Suprapubic skin (tissue), 4 donors: ENCODE measurements around the gene PLXNC1. TPM values are rescaled to one million over a fixed set of nuclear protein-coding genes. Genes with fewer than 3 reads are reported as not detected.
A peak's percentile ranks its signal among the peaks of the same experiment; 100 is the strongest.

Experiments
- DNase-seq, 2 donors: peaks; one replicate each; pipeline ENCODE4 v3.0.0-alpha.2; 2019; ENCODE audit warnings: low spot score in 2 of 2
- H3K27ac ChIP-seq: fragments of 200-600 bp; sonication (generic); one replicate; pipeline ENCODE4 v1.5.1; 2019
- H3K27me3 ChIP-seq: fragments of 200-600 bp; sonication (generic); one replicate; pipeline ENCODE4 v1.5.1; 2019
- H3K36me3 ChIP-seq: fragments of 200-600 bp; sonication (generic); one replicate; pipeline ENCODE4 v1.5.1; 2019
- H3K4me1 ChIP-seq: fragments of 200-600 bp; sonication (generic); one replicate; pipeline ENCODE4 v1.5.1; 2019
- H3K4me3 ChIP-seq: fragments of 200-600 bp; sonication (generic); one replicate; pipeline ENCODE4 v1.5.1; 2019; ENCODE audit warnings: mild to moderate bottlenecking
- H3K9me3 ChIP-seq: fragments of 200-600 bp; sonication (generic); one replicate; pipeline ENCODE4 v1.5.1; 2019
- CTCF ChIP-seq, 2 donors: fragments of 200-600 bp in 1 of 2; fragments of 450-650 bp in 1 of 2; sonication (generic) in 1 of 2; IDR thresholded peaks; one replicate each; pipeline ENCODE4 v1.5.1; 2016 to 2019; ENCODE audit warnings: antibody characterized with exemption in 2 of 2, mild to moderate bottlenecking in 1 of 2, moderate library complexity in 1 of 2
- EP300 ChIP-seq: sonication (generic); formaldehyde crosslinking; IDR thresholded peaks from one replicate; pipeline ENCODE4 v1.6.1; 2017; ENCODE audit warnings: antibody characterized with exemption
- POLR2A ChIP-seq, 2 donors: fragments of 450-650 bp; IDR thresholded peaks; one replicate each; pipeline ENCODE4 v1.6.1; 2017; ENCODE audit warnings: antibody characterized with exemption in 2 of 2, mild to moderate bottlenecking in 2 of 2, moderate library complexity in 2 of 2
- POLR2AphosphoS5 ChIP-seq, 3 donors: sonication (generic); formaldehyde crosslinking; IDR thresholded peaks; one replicate each; pipeline ENCODE4 v1.6.1; 2017; ENCODE audit warnings: antibody characterized with exemption in 3 of 3
- WGBS: methylation state at CpG from one replicate; pipeline ENCODE4 v1.1.5; 2018; 5-methylcytosine and 5-hydroxymethylcytosine counted together
- total RNA-seq, 4 donors: library from RNA; depleted of rRNA; stranded (reverse); fragments of >200 nt; gene quantifications; one replicate each; pipeline ENCODE4 v1.1.0, GENCODE V29; 2016

The PLXNC1 gene
- total RNA-seq, 4 donors from 2014 or later = 8.1 to 30.9 (median 15.3) TPM

GRCh38 chr12:94186278-94187241 is 38.2 kb downstream of the PLXNC1 start:
- DNase-seq = peak in 1 of 2 donors; percentile 82
- Histone ChIP-seq H3K4me1 (peaks cover 5% of the 10 kb centered on the region), H3K27me3 (peaks cover 5% of the 10 kb centered on the region), H3K9me3 (no peaks in the 10 kb centered on the region), H3K36me3 (no peaks in the 10 kb centered on the region), H3K27ac (no peak overlapping the region), H3K4me3 (peak overlapping the region; percentile 23)
- WGBS = 54% methylated on average over 40 of the region's 40 CpGs
- no peak for TF ChIP-seq POLR2A (IDR thresholded peaks at IDR 0.05)
- TF ChIP-seq POLR2AphosphoS5 (IDR thresholded peaks at IDR 0.05) = no peak
- TF ChIP-seq EP300 = no peak
- no peak for TF ChIP-seq CTCF (IDR thresholded peaks at IDR 0.05)

- no peaks in the 10 kb centered on the region for H3K36me3 ChIP-seq
- peaks cover 5% of the 10 kb centered on the region for H3K27me3 ChIP-seq
- WGBS = 42% methylated on average over 12 of the region's 12 CpGs
- peaks cover 5% of the 10 kb centered on the region for H3K4me1 ChIP-seq
- TF ChIP-seq EP300 (no peak), CTCF (IDR thresholded peaks at IDR 0.05) (no peak), POLR2AphosphoS5 (IDR thresholded peaks at IDR 0.05) (no peak), POLR2A (IDR thresholded peaks at IDR 0.05) (no peak)
- no peak for DNase-seq
- H3K27ac ChIP-seq = no peak overlapping the region
- H3K4me3 ChIP-seq = peak overlapping the region; percentile 23
- H3K9me3 ChIP-seq = no peaks in the 10 kb centered on the region
Measured at GRCh38 chr12:94187361-94187760, 39.0 kb downstream of the PLXNC1 start.

- no peak overlapping the region for H3K27ac ChIP-seq
- no peaks in the 10 kb centered on the region for H3K36me3 ChIP-seq
- TF ChIP-seq POLR2A (IDR thresholded peaks at IDR 0.05) (no peak), POLR2AphosphoS5 (IDR thresholded peaks at IDR 0.05) (no peak), EP300 (no peak), CTCF (IDR thresholded peaks at IDR 0.05) (no peak)
- H3K9me3 ChIP-seq = no peaks in the 10 kb centered on the region
- DNase-seq = no peak
- WGBS = 79% methylated on average over 1 of the region's 2 CpGs
- H3K4me3 ChIP-seq = no peak overlapping the region
- H3K4me1 ChIP-seq = peaks cover 5% of the 10 kb centered on the region
- peaks cover 5% of the 10 kb centered on the region for H3K27me3 ChIP-seq
Measured at GRCh38 chr12:94190623-94191022, 42.2 kb downstream of the PLXNC1 start.

- WGBS = 81% methylated on average over 2 of the region's 2 CpGs
- no peak overlapping the region for H3K27ac ChIP-seq
- H3K27me3 ChIP-seq = peaks cover 5% of the 10 kb centered on the region
- DNase-seq = no peak
- no peaks in the 10 kb centered on the region for H3K9me3 ChIP-seq
- peaks cover 5% of the 10 kb centered on the region for H3K4me1 ChIP-seq
- no peaks in the 10 kb centered on the region for H3K36me3 ChIP-seq
- no peak overlapping the region for H3K4me3 ChIP-seq
- TF ChIP-seq POLR2A (IDR thresholded peaks at IDR 0.05) (no peak), CTCF (IDR thresholded peaks at IDR 0.05) (no peak), EP300 (no peak), POLR2AphosphoS5 (IDR thresholded peaks at IDR 0.05) (no peak)
Measured at GRCh38 chr12:94191023-94191422, 42.6 kb downstream of the PLXNC1 start.

- Histone ChIP-seq H3K27ac (no peak overlapping the region), H3K4me3 (no peak overlapping the region), H3K4me1 (peaks cover 2% of the 10 kb centered on the region), H3K27me3 (peaks cover 1% of the 10 kb centered on the region), H3K9me3 (no peaks in the 10 kb centered on the region), H3K36me3 (no peaks in the 10 kb centered on the region)
- no peak for TF ChIP-seq POLR2AphosphoS5 (IDR thresholded peaks at IDR 0.05)
- no peak for TF ChIP-seq EP300
- no peak for TF ChIP-seq CTCF (IDR thresholded peaks at IDR 0.05)
- TF ChIP-seq POLR2A (IDR thresholded peaks at IDR 0.05) = no peak
- DNase-seq = no peak
- 64% methylated on average over 1 of the region's 1 CpG for WGBS
Measured at GRCh38 chr12:94191811-94192210, 43.4 kb downstream of the PLXNC1 start.
